Neutrophil (primary cell): ENCODE results near the gene FAM50B.

Source experiments
- H3K27ac ChIP-seq: fragments of 200-600 bp; sonication (generic); 2 replicates; pipeline ENCODE4 v1.5.1; 2016; ENCODE audit warnings: mild to moderate bottlenecking, moderate library complexity
- H3K27me3 ChIP-seq: fragments of 200-600 bp; sonication (generic); 2 replicates; pipeline ENCODE4 v1.6.0; 2016; ENCODE audit warnings: mild to moderate bottlenecking
- H3K36me3 ChIP-seq: fragments of 200-600 bp; sonication (generic); 2 replicates; pipeline ENCODE4 v1.5.1; 2017
- H3K4me1 ChIP-seq, 2 experiments: fragments of 200-600 bp in 1 of 2; sonication (generic) in 1 of 2; 1 replicate in 1 of 2; 2 replicates in 1 of 2; pipeline versions ENCODE4 v1.5.1 to v1.6.1; 2013 to 2016; ENCODE audit warnings: low read depth in 1 of 2, low read length in 1 of 2, mild to moderate bottlenecking in 1 of 2, moderate library complexity in 1 of 2; ENCODE audit not compliant: control insufficient read depth in 1 of 2, insufficient read depth in 1 of 2
- H3K4me3 ChIP-seq, 2 experiments: fragments of 200-600 bp in 1 of 2; sonication (generic) in 1 of 2; 1 replicate in 1 of 2; 2 replicates in 1 of 2; pipeline ENCODE4 v1.5.1; 2013 to 2016; ENCODE audit warnings: low read depth in 1 of 2, low read length in 1 of 2, mild to moderate bottlenecking in 1 of 2, moderate library complexity in 1 of 2
- H3K9me3 ChIP-seq: fragments of 200-600 bp; sonication (generic); 2 replicates; pipeline ENCODE4 v1.5.1; 2016
- TF ChIP-seq, protein P1 (sequence below): fragments of 200-600 bp; sonication (generic); IDR thresholded peaks from 2 replicates; pipeline ENCODE4 v1.5.1; 2016; ENCODE audit warnings: antibody characterized with exemption

The FAM50B gene

DNA sequence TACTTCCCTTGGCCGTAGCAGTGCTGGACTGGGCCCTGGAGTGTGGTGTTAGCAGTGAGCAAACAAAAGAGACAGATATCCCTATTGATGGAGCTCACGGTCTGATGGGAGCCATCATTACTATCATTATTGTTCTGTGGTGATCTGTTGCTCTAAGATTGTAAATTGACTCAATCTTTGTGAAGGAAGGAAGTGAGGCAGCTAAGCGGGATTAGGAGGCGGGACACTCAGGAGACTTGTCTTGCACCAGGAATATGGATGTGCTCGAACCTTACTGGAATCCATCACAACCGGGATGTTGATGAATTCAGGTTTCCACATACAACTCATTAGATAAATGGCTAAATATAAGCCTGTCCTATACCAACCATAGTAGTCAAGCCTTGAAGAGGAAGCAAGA is 25.5 kb upstream of the FAM50B start:
- TF ChIP-seq, protein P1, sequence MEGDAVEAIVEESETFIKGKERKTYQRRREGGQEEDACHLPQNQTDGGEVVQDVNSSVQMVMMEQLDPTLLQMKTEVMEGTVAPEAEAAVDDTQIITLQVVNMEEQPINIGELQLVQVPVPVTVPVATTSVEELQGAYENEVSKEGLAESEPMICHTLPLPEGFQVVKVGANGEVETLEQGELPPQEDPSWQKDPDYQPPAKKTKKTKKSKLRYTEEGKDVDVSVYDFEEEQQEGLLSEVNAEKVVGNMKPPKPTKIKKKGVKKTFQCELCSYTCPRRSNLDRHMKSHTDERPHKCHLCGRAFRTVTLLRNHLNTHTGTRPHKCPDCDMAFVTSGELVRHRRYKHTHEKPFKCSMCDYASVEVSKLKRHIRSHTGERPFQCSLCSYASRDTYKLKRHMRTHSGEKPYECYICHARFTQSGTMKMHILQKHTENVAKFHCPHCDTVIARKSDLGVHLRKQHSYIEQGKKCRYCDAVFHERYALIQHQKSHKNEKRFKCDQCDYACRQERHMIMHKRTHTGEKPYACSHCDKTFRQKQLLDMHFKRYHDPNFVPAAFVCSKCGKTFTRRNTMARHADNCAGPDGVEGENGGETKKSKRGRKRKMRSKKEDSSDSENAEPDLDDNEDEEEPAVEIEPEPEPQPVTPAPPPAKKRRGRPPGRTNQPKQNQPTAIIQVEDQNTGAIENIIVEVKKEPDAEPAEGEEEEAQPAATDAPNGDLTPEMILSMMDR = no peak
- no peaks in the 10 kb centered on the region for H3K9me3 ChIP-seq
- no peak overlapping the region for H3K27ac ChIP-seq
- H3K4me1 ChIP-seq = no peaks in the 10 kb centered on the region
- no peak overlapping the region for H3K4me3 ChIP-seq
- no peaks in the 10 kb centered on the region for H3K36me3 ChIP-seq
- H3K27me3 ChIP-seq = no peaks in the 10 kb centered on the region

DNA sequence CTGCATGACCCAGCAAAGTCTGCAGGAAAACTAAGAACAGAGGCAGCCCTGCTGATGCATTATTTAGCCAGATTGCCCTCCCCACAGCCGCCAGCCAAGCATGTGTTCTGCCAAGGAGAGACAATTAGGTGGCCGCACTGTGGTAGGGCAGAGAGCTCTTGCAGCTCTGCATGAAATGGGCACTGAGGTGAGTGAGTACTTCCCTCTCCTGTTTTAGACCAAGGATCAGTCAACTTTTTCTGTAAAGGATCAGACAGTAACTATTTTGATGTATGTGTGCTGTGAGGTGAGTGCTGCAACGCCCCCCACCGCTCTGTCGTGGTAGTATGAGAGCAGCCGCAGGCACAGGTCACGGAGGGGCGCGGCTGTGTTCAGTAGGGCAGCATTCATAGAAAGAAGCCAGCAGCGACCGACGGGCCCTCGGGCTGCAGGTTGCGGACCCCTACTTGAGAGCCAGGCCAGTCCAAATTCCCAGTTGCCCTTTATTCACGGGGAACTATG is 23.8 kb upstream of the FAM50B start:
- no peaks in the 10 kb centered on the region for H3K4me1 ChIP-seq
- no peaks in the 10 kb centered on the region for H3K27me3 ChIP-seq
- no peaks in the 10 kb centered on the region for H3K36me3 ChIP-seq
- H3K9me3 ChIP-seq = no peaks in the 10 kb centered on the region
- H3K4me3 ChIP-seq = no peak overlapping the region
- no peak overlapping the region for H3K27ac ChIP-seq
- TF ChIP-seq, protein P1 = no peak

DNA sequence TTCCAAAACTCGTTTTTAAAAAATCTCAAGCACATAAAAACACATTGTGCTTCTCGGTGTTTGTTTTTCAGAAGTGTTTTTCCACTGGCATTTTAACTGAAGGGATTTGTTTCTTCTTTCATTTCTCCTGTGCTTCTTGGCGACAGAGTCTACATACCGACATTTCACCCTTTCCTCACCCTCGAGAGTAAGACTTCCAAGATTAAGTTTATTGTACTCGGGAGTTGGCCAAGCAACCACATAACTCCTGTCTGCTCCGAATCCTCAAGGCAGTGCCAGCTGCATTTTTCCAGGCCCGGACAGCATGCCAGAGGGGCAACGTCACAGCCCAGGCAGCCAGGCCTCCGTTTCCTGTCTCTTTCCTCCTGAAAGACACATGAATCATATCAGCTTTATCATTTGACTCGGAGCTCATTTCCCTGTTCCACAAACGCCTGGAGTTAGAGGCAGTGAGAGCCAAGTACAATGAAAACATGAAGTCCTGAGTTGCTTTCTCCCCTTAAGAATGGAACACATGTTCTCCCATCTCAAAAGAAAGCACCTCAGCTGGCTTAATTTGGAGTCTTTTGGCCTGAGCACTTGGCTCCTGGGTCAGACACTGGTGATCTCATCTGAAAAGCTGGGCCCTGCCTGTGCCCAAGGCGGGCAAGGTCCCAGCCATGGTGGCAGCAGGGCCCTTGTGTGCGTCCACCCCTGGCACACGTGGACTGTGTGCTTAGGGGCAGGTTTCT is 23.2 kb upstream of the FAM50B start:
- H3K27me3 ChIP-seq = no peaks in the 10 kb centered on the region
- H3K9me3 ChIP-seq = no peaks in the 10 kb centered on the region
- TF ChIP-seq, protein P1 = no peak
- no peak overlapping the region for H3K27ac ChIP-seq
- no peak overlapping the region for H3K4me3 ChIP-seq
- no peaks in the 10 kb centered on the region for H3K36me3 ChIP-seq
- no peaks in the 10 kb centered on the region for H3K4me1 ChIP-seq

DNA sequence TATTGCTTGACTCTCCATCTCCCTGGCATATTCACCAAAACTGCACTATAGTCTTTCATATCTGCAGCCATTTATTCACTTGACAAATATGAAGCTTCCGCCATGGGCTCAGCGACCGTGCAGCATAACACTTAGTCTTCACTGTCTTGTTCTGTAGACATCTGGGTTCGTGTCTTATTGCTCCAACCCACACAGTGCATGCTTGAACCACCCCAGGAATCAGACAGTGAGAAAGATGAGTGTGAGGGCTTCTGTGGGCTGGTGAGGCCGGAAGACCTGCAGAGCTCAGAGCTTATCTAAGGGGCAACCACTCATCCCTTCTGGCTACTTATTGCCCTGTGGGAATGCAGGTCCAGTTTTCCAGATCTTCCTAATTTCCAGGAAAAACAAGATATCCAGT is 19.9 kb upstream of the FAM50B start:
- Histone ChIP-seq H3K4me3 (no peak overlapping the region), H3K27me3 (no peaks in the 10 kb centered on the region), H3K27ac (no peak overlapping the region), H3K36me3 (no peaks in the 10 kb centered on the region), H3K4me1 (no peaks in the 10 kb centered on the region), H3K9me3 (no peaks in the 10 kb centered on the region)
- TF ChIP-seq, protein P1 = no peak

DNA sequence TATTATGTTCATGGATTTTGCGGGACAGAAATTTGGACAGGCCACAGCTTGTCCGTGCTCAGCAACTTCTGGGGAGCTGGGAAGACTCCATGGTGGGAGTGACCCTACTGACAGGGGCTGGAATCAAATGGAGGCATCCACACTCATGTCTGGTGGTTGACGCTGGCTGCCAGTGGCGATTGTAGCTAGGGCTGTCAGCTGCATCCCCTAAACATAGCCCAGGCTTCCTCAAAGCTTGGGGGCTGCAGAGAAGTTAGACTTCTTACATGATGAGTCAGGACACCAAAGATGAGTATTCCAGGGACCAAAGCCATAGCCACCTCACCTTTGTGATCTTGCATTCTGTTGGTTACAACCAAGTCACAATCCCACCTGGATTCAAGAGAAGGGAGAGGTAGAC is 18.4 kb upstream of the FAM50B start:
- no peak overlapping the region for H3K4me3 ChIP-seq
- no peaks in the 10 kb centered on the region for H3K36me3 ChIP-seq
- no peak overlapping the region for H3K27ac ChIP-seq
- H3K4me1 ChIP-seq = no peaks in the 10 kb centered on the region
- H3K27me3 ChIP-seq = no peaks in the 10 kb centered on the region
- no peaks in the 10 kb centered on the region for H3K9me3 ChIP-seq
- TF ChIP-seq, protein P1 = no peak
